KOPT-K1 (cell line): ENCODE results near the gene PCMTD2.
"Not testable (repeated sequence)": the region's sequence is repeated elsewhere in the genome, so short reads cannot be mapped to it uniquely, and the experiment has no call there.

Source experiments
- H3K27ac ChIP-seq: fragments of 200-600 bp; sonication (generic); 2 replicates; pipeline ENCODE4 v1.5.1; 2016; ENCODE audit warnings: antibody characterized with exemption, mild to moderate bottlenecking, low read depth, low read length; ENCODE audit not compliant: poor library complexity, severe bottlenecking
- H3K36me3 ChIP-seq: fragments of 200-600 bp; sonication (generic); 2 replicates; pipeline ENCODE4 v1.5.1; 2017; ENCODE audit warnings: antibody characterized with exemption, mild to moderate bottlenecking, low read length, moderate library complexity; ENCODE audit not compliant: insufficient read depth
- H3K9me3 ChIP-seq: fragments of 200-600 bp; sonication (generic); 2 replicates; pipeline ENCODE4 v1.5.1; 2017; ENCODE audit warnings: antibody characterized with exemption, low read length, mild to moderate bottlenecking; ENCODE audit not compliant: insufficient read depth, poor library complexity, severe bottlenecking

Gene PCMTD2

DNA sequence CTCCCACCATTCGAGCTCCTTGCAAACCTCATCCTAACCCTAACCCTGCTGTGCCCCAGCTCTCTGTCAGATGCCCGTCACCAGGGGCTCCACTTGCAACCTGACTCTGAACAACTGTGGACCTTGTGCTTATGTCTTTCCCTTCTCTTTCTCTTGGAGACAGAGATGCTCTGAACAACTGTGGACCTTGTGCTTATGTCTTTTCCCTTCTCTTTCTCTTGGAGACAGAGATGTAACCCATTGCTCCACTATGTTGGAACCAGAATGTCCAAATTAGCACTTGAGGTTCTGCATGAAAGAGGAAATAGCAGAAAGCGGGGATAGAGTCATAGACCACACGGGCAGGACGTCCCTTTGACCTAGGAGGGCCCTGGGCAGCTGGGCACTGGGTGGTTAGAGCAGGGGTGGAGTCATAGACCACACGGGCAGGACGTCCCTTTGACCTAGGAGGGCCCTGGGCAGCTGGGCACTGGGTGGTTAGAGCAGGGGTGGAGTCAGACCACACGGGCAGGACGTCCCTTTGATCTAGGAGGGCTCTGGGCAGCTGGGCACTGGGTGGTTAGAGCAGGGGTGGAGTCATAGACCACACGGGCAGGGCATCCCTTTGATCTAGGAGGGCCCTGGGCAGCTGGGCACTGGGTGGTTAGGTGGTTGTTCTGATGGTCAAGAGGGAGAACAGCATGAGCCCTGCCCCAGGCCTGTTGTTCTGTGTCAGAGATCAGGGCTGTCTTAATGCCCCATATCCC is 22.2 kb downstream of the PCMTD2 start:
- Histone ChIP-seq H3K36me3 (peaks cover 17% of the 10 kb centered on the region), H3K27ac (no peak overlapping the region), H3K9me3 (no peaks in the 10 kb centered on the region)

DNA sequence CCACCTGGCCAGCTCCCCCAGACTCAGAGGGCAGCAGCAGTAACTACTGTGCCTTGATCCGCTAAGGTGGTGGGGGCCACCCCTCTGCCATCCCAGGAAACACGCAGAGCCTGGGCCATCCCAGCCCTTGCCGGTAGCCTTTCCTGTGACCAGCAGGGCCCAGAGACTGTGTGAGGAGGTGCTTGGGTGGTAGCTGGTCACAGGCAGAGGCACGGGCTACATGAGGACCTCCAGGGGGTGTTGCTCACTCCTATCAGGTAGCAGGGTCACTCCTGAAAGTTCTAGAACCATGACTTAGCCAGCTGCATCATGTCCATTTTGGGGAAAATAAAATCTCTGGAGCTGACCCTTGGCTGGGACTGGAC is 22.8 kb downstream of the PCMTD2 start:
- Histone ChIP-seq H3K36me3 (peaks cover 12% of the 10 kb centered on the region), H3K9me3 (no peaks in the 10 kb centered on the region)

DNA sequence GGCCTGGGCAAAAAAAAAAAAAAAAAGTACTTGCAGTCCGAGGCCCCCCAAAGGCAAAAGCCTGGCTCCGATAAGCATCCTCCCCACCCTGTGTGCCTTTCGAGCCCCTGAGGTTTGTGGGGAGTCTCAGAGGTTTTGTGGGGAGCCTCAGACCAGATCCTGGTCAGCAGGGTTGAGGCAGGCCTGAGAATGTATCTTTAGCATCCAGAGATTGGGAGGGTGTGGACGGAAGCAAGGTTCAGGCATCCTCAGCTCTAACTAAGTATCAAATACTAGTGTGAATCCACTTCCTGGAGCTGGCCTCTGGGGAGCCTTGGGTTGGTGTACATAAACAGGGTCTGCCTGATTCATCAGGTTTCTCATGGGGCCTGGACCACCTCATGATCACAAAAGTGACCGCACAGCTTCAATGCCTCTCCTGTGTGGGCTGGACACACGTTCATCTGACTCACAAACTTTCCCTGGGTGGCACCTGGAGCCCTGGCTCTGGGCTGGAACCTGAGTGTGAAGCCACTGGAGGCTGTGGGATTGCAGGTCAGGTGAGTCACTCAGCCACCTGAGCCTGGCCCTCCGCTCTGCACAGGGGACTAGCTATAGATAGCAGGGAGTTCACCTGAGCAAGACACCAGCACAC is 24.4 kb downstream of the PCMTD2 start:
- Histone ChIP-seq H3K27ac (no peak overlapping the region), H3K9me3 (no peaks in the 10 kb centered on the region), H3K36me3 (no peaks in the 10 kb centered on the region; the same call in 1 of the 2 replicates)

More for the DNA sequence above, 22.8 kb downstream of the PCMTD2 start:
- no peak overlapping the region for H3K27ac ChIP-seq

DNA sequence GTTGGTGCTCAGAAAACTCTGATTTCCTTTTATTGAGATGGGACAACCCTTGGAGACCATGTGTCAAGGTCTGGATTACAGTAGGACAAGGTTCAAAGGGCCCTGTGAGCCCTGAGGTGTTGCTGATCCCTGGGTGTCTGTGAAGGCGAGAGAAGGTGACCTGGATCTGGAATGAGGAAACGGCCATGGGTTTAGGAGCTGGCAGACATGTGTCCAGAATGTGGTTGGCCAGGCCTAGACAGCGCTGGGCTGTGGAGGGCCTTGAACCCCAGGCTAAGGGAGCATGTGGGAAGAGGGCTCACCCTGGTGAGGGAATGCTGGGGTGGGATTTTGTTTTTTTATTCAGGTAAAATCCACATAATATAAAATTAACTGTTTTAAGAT is 24.9 kb downstream of the PCMTD2 start:
- no peak overlapping the region for H3K27ac ChIP-seq
- peaks cover 2% of the 10 kb centered on the region for H3K9me3 ChIP-seq
- H3K36me3 ChIP-seq = no peaks in the 10 kb centered on the region; the same call in 1 of the 2 replicates

DNA sequence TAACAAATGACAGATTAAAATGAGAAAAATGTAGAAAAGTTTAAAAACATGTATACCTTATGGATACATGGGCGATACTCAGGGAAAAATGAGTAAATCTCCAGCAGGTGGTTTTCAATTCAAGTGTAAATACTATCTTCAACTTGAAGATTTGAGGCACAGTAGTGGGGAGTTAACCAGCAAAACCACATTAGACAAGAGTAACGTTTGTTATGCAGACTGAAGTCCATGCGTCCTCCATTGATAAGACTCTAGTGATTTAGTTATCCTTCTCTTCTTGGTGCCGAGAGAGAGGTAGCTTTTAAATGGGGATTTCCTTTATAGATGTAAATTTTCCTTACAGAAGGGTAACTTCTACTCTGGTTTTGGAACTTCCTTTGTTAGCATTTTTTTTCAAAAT is 28.1 kb downstream of the PCMTD2 start:
- Histone ChIP-seq H3K27ac (no peak overlapping the region), H3K9me3 (peaks cover 22% of the 10 kb centered on the region), H3K36me3 (no peaks in the 10 kb centered on the region)

DNA sequence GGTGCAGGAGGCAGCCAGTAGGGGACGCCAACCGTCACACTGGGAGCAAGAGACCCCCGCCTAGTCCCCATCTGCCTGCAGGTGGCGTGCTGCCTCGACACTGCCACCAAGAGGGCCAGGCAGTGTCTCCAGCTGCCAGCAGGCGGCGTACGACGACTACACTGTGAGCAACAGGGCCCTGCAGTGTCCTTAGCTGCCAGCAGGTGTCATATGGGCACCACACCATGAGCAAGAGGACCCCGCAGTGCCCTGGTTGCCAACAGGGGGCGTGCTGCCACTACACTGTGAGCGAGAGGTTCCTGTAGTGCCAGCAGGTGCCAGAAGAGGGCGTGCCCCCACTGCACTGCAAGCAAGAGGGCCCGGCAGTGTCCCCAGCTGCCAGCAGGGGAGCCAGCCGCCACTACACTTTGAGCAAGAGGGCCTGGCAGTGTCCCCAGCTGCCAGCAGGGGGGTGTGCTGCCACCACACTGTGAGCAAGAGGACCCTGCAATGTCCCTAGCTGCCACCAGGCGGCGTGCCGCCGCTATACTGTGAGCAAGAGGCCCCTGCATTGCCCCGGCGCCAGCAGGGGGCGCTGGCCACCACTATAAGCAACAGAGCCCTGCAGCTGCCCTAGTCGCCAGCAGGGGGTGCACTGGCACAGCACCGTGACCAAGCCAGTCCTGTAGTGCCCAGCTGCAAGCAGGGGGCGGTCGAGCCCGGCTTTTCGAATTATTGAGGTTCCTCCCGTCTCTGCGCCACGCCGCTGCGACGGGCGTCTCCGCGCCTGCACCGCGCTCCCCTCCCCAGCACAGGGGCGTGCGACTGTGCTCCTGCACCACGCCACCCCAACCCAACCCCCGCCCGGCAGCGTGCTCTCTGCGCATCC is 30.3 kb downstream of the PCMTD2 start:
- peaks cover 22% of the 10 kb centered on the region for H3K9me3 ChIP-seq
- not testable (repeated sequence) for H3K27ac ChIP-seq, H3K36me3 ChIP-seq

DNA sequence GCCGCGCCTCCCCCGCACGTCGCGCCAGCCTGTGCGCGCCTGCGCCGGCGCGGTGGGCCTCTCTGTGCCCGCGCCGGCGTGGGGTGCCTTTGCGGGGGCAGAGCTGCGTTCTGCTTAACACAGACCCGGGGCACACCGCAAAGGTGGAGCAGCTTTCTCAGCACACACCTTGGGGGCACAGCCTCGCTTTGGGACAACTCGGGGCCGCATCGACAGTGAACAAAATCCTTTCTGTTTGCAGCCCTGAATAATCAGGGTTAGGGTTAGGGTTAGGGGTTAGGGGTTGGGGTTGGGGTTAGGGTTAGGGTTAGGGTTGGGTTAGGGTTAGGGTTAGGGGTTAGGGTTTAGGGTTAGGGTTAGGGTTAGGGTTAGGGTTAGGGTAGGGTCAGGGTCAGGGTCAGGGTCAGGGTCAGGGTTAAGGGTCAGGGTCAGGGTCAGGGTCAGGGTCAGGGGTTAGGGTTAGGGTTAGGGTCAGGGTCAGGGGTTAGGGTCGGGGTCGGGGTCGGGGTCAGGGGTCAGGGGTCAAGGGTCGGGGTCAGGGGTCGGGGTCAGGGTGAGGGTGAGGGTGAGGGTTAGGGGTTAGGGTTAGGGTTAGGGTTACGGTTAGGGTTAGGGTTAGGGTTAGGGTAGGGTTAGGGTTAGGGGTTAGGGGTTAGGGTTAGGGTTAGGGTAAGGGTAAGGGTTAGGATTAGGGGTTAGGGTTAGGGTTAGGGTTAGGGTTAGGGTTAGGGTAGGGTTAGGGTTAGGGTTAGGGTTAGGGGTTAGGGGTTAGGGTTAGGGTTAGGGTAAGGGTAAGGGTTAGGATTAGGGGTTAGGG is 31.1 kb downstream of the PCMTD2 start:
- H3K36me3 ChIP-seq, H3K27ac ChIP-seq: not testable (repeated sequence)
- peaks cover 22% of the 10 kb centered on the region for H3K9me3 ChIP-seq

DNA sequence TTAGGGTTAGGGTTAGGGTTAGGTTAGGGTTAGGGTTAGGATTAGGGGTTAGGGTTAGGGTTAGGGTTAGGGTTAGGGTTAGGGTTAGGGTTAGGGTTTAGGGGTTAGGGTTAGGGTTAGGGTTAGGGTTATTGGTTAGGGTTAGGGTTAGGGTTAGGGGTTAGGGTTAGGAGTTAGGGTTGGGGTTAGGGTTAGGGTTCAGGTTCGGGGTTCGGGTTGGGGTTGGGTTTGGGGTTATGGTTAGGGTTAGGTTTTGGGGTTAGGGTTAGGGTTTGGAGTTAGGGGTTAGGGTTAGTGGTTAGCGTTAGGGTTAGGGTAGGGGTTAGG is 31.7 kb downstream of the PCMTD2 start:
- H3K9me3 ChIP-seq = peaks cover 22% of the 10 kb centered on the region
- not testable (repeated sequence) for H3K36me3 ChIP-seq, H3K27ac ChIP-seq

DNA sequence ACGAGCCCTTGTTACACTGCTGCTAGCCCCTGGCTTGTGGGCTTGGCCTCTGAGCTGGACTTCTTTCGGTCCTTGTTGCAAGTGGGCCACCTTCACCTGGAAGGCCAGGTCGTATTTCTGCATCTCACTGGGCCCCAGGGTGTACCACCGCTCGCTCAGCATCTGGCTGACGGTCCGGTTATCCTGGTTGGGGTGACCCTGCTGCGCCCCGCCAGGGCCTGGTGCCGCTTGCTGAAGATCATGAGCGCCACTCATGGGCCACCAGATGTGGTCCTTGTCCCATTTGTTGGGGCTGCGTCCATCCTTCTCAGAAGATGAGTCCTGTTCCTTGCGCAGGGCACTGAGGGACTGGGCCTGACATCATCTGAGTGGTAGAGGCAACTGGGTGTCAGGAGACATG is 36.6 kb downstream of the PCMTD2 start:
- H3K36me3 ChIP-seq, H3K27ac ChIP-seq, H3K9me3 ChIP-seq: not testable (repeated sequence)

DNA sequence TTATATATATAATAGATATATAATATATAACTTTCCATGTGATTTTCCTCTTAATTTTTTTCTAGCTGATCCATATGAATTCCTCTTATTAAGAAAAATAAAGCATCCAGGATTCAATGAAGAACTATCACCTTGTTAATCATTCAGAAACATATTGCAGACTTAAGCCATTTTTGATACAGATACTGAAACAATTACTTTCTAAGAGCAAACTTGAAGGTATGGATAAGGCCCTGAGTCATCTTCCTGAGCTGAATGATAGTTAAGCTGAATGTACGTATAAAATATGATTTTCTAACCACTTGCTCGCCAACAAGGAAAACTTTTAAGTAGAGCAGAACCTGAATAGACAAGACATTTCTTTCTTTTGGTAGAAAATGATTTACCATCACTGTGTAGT is 47.5 kb downstream of the PCMTD2 start:
- not testable (repeated sequence) for H3K36me3 ChIP-seq

DNA sequence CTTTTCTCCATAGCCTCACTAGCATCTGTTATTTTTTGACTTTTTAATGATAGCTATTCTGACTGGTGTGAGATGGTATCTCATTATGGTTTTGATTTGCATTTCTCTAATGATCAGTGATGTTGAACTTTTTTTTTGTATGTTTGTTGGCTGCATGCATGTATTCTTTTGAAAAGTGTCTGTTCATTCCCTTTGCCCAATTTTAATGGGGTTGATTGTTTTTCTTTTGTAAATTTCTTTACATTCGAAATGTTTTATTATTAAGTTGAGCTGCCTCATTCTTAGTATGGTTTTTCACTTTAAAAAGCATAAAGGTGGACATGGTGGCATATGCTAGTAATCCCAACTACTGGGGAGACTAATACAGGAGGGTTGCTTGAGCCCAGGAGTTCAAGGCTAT is 58.2 kb downstream of the PCMTD2 start:
- not testable (repeated sequence) for H3K36me3 ChIP-seq, H3K27ac ChIP-seq, H3K9me3 ChIP-seq

More for the DNA sequence above, 47.5 kb downstream of the PCMTD2 start:
- H3K9me3 ChIP-seq, H3K27ac ChIP-seq: not testable (repeated sequence)

DNA sequence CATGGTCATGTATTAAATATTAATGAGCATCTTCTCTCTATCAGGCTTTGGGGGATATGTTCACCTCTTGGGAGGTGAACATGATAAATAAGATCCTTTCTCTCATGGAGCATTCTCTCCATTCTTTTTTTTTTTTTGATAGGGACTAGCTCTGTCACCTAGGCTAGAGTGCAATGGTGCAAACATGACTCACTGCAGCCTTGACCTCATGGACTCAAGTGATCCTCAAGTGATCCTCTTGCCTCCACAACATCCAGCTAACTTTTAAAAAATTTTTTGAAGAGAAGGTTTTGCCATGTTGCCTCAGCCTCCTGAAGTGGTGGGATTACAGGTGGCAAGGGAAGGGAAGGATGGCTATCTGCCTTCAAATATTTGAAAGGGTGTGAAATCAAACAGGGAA is 59.8 kb downstream of the PCMTD2 start:
- H3K36me3 ChIP-seq = not testable (repeated sequence)

DNA sequence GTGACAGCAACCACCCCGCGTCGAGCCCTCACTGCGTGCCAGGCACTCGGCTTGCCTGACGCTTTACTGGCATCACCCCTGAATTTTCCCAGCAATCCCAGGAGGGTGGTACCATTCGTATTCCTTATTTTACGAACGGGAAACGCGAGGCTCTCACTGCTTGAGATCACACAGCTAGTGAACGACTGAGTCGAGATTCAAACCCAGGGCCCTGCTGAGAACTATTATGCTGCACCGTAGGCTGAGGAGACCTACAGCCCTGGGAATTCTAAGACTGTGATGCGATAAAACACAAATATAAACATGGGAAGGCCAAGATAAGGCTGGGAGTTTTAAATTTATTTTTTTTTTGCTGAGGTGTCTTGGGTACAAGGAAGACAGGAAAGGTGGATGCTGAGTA is 60.3 kb downstream of the PCMTD2 start:
- not testable (repeated sequence) for H3K27ac ChIP-seq, H3K36me3 ChIP-seq, H3K9me3 ChIP-seq

More for the DNA sequence above, 59.8 kb downstream of the PCMTD2 start:
- not testable (repeated sequence) for H3K9me3 ChIP-seq, H3K27ac ChIP-seq

DNA sequence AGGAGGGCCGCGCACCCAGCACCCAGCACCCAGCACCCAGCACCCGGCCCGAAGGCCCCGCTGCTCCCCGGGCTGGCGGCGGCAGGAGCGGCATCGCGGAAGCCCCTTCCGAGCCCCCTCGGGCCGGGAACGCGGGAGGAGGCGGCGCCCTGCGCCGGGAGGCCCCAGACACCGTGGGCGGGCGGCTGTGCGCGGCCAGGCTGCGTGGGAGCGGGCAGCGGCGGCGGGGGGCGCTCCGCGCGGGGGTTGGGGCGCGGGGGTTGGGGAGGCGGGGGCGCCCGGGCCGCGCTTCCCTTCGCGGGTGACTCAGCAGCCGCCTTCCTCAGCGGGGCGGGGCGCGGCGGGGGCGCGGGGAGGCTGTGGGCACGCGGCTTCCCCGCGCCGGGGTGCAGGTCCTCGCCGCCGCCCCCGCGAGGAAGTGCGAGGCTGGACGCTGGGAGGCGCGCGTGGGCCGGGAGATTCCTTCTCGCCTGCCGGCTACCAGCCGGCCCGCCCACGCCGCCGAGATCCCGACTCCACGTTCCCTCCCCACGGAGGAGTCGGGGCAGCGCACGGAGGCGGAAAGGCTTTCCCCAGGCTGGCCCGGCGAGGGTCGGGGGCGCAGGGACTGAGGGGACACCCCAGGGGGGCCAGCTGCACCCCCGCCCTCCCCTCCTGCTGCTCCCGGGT is 61.0 kb downstream of the PCMTD2 start:
- not testable (repeated sequence) for H3K9me3 ChIP-seq, H3K27ac ChIP-seq, H3K36me3 ChIP-seq
